ENCODE data around the gene CTRB1. TPM values are rescaled to one million over a fixed set of nuclear protein-coding genes. Genes with fewer than 3 reads are reported as not detected.

The CTRB1 gene
- total and polyA plus RNA-seq, 2 of the 13 experiments (the other 11 are each of a cell fraction or from before 2014, with no cell fraction given) = not detected

DNA sequence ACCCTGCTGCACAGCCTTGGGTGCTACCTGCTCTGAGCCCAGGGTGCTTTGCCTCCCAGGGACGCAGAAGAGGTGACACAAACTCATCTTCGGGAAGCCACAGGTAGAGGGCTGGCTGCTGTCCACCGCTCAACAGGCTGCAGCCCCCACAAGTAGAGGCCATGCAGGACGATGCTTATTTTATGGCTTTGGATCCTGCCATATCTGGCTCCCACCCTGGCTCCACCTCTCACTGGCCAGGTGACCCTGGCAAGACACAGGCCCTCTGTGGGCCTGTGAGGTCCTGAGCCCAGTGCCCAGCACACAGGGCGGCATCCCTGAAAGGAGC is 44.0 kb downstream of the CTRB1 start (continued):
- TF ChIP-seq NR2F2 (IDR thresholded peaks at IDR 0.05; ENCODE audit: borderline replicate concordance, low read depth) (no peak), ZNF382 (CRISPR knock-in tag; IDR thresholded peaks at IDR 0.05; ENCODE audit: borderline replicate concordance) (no peak), POLR2AphosphoS5 (IDR thresholded peaks at IDR 0.05; ENCODE audit: low read depth, low read length) (no peak), POLR2AphosphoS2 (IDR thresholded peaks at IDR 0.05; ENCODE audit: low read depth, low read length) (no peak), SIX1 (CRISPR knock-in tag; IDR thresholded peaks at IDR 0.05; ENCODE audit: borderline replicate concordance) (no peak), ZNF772 (CRISPR knock-in tag; IDR thresholded peaks at IDR 0.05) (no peak), NFKB2 (CRISPR knock-in tag; IDR thresholded peaks at IDR 0.05; ENCODE audit: borderline replicate concordance) (no peak), JUNB (CRISPR knock-in tag; IDR thresholded peaks at IDR 0.05; ENCODE audit: borderline replicate concordance) (no peak), DMAP1 (CRISPR knock-in tag; IDR thresholded peaks at IDR 0.05) (no peak), ISL2 (CRISPR knock-in tag; IDR thresholded peaks at IDR 0.05) (no peak; the same call in 1 of the 2 replicates), HDAC2 (CRISPR knock-in tag; IDR thresholded peaks at IDR 0.05) (no peak), SCMH1 (CRISPR knock-in tag; IDR thresholded peaks at IDR 0.05; ENCODE audit: borderline replicate concordance) (no peak), PHF8 (CRISPR knock-in tag; IDR thresholded peaks at IDR 0.05) (peak; percentile 4; the same call in 1 of the 2 replicates), NFKBIZ (CRISPR knock-in tag; IDR thresholded peaks at IDR 0.05) (no peak), ZMAT3 (CRISPR knock-in tag; conservative IDR thresholded peaks at IDR 0.05) (no peak), ZNF550 (CRISPR knock-in tag; IDR thresholded peaks at IDR 0.05; ENCODE audit: borderline replicate concordance) (no peak), FOXA3 (CRISPR knock-in tag; IDR thresholded peaks at IDR 0.05) (no peak), WIZ (CRISPR knock-in tag; IDR thresholded peaks at IDR 0.05) (0 out of 2 replicates have a peak, but pooled peaks have one; percentile 14), ZNF879 (CRISPR knock-in tag; IDR thresholded peaks at IDR 0.05) (no peak)
- TF ChIP-seq, protein P1, sequence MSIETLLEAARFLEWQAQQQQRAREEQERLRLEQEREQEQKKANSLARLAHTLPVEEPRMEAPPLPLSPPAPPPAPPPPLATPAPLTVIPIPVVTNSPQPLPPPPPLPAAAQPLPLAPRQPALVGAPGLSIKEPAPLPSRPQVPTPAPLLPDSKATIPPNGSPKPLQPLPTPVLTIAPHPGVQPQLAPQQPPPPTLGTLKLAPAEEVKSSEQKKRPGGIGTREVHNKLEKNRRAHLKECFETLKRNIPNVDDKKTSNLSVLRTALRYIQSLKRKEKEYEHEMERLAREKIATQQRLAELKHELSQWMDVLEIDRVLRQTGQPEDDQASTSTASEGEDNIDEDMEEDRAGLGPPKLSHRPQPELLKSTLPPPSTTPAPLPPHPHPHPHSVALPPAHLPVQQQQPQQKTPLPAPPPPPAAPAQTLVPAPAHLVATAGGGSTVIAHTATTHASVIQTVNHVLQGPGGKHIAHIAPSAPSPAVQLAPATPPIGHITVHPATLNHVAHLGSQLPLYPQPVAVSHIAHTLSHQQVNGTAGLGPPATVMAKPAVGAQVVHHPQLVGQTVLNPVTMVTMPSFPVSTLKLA (IDR thresholded peaks at IDR 0.05) = no peak
- TF ChIP-seq, protein P2, sequence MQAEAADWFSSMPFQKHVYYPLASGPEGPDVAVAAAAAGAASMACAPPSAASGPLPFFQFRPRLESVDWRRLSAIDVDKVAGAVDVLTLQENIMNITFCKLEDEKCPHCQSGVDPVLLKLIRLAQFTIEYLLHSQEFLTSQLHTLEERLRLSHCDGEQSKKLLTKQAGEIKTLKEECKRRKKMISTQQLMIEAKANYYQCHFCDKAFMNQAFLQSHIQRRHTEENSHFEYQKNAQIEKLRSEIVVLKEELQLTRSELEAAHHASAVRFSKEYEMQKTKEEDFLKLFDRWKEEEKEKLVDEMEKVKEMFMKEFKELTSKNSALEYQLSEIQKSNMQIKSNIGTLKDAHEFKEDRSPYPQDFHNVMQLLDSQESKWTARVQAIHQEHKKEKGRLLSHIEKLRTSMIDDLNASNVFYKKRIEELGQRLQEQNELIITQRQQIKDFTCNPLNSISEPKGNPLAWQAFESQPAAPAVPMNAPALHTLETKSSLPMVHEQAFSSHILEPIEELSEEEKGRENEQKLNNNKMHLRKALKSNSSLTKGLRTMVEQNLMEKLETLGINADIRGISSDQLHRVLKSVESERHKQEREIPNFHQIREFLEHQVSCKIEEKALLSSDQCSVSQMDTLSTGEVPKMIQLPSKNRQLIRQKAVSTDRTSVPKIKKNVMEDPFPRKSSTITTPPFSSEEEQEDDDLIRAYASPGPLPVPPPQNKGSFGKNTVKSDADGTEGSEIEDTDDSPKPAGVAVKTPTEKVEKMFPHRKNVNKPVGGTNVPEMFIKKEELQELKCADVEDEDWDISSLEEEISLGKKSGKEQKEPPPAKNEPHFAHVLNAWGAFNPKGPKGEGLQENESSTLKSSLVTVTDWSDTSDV (CRISPR knock-in tag; IDR thresholded peaks at IDR 0.05) = no peak
- TF ChIP-seq, protein P3, sequence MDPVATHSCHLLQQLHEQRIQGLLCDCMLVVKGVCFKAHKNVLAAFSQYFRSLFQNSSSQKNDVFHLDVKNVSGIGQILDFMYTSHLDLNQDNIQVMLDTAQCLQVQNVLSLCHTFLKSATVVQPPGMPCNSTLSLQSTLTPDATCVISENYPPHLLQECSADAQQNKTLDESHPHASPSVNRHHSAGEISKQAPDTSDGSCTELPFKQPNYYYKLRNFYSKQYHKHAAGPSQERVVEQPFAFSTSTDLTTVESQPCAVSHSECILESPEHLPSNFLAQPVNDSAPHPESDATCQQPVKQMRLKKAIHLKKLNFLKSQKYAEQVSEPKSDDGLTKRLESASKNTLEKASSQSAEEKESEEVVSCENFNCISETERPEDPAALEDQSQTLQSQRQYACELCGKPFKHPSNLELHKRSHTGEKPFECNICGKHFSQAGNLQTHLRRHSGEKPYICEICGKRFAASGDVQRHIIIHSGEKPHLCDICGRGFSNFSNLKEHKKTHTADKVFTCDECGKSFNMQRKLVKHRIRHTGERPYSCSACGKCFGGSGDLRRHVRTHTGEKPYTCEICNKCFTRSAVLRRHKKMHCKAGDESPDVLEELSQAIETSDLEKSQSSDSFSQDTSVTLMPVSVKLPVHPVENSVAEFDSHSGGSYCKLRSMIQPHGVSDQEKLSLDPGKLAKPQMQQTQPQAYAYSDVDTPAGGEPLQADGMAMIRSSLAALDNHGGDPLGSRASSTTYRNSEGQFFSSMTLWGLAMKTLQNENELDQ (CRISPR knock-in tag; IDR thresholded peaks at IDR 0.05; ENCODE audit: borderline replicate concordance) = no peak
- TF ChIP-seq, protein P4, sequence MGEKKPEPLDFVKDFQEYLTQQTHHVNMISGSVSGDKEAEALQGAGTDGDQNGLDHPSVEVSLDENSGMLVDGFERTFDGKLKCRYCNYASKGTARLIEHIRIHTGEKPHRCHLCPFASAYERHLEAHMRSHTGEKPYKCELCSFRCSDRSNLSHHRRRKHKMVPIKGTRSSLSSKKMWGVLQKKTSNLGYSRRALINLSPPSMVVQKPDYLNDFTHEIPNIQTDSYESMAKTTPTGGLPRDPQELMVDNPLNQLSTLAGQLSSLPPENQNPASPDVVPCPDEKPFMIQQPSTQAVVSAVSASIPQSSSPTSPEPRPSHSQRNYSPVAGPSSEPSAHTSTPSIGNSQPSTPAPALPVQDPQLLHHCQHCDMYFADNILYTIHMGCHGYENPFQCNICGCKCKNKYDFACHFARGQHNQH (CRISPR knock-in tag; IDR thresholded peaks at IDR 0.05) = no peak
